IPS DF 6.9 (cell line): ENCODE results near the gene KIAA1671.

ENCODE experiments used
- DNase-seq: peaks from one replicate; pipeline ENCODE4 v3.0.0-alpha.2; 2013; ENCODE audit warnings: low read depth, low spot score
- H3K27ac ChIP-seq: one replicate; pipeline ENCODE4 v1.5.1; 2013; ENCODE audit warnings: low read length, control low read depth
- H3K27me3 ChIP-seq: 2 replicates; pipeline ENCODE4 v1.6.1; 2013; ENCODE audit warnings: mild to moderate bottlenecking, low read length; ENCODE audit not compliant: control insufficient read depth, insufficient read depth
- H3K36me3 ChIP-seq: 2 replicates; pipeline ENCODE4 v1.6.1; 2013; ENCODE audit warnings: low read length; ENCODE audit not compliant: control insufficient read depth, insufficient read depth
- H3K4me1 ChIP-seq: 2 replicates; pipeline ENCODE4 v1.6.1; 2013; ENCODE audit warnings: low read length; ENCODE audit not compliant: control insufficient read depth, insufficient read depth
- H3K4me3 ChIP-seq: 2 replicates; pipeline ENCODE4 v1.5.1; 2013; ENCODE audit warnings: mild to moderate bottlenecking, low read length
- H3K9me3 ChIP-seq: 2 replicates; pipeline ENCODE4 v1.6.1; 2013; ENCODE audit warnings: low read length, inconsistent platforms; ENCODE audit not compliant: control insufficient read depth, insufficient read depth
- WGBS: extraction: QIAGEN DNeasy Blood & Tissue Kit; methylation state at CpG from one replicate; pipeline ENCODE4 v1.1.7; 2013; ENCODE audit warnings: mixed read lengths, missing lambda C conversion rate; ENCODE audit not compliant: insufficient read length, insufficient coverage; 5-methylcytosine and 5-hydroxymethylcytosine counted together

Gene KIAA1671

DNA sequence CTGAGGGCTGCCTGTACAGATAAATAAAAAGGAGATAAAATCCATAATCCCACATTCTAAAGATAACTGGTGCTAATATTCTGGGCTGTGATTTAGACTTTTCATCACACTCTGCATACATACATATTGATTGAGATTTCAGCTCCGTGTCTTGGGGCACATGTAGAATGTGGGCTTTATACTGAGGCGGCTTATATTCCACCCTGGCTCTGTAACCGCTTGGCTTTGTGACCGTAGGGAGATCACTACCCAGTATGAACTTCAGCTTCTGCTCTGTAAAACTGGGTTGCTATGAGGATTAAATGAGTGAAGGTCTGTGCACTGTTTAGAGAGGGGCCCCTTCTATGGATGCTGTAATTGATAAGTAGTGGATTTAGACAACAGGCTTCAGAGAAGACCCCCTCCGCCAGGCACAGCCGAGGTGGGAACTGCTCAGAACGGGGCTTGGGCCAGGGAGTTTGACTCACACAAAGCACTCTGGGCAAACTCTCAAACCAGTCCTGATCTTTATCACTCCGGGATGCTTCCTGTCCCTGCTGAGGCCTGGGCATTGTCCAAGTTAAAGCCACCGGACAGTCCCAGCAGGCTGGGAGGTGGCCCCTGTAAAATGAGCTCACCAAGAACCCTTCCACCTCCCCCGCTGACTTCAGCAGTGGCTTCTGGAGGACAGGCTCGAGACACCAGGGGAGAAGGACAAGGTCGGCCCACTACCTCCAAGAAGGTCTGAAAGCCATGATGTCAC lies 17.2 kb downstream of the KIAA1671 start:
- Histone ChIP-seq H3K4me1 (peaks cover 7% of the 10 kb centered on the region), H3K27me3 (no peaks in the 10 kb centered on the region), H3K4me3 (no peak overlapping the region), H3K27ac (no peak overlapping the region), H3K9me3 (no peaks in the 10 kb centered on the region), H3K36me3 (no peaks in the 10 kb centered on the region)
- DNase-seq = no peak
- whole genome bisulfite sequencing = no CpG with 5 or more reads among the region's 12 CpGs

DNA sequence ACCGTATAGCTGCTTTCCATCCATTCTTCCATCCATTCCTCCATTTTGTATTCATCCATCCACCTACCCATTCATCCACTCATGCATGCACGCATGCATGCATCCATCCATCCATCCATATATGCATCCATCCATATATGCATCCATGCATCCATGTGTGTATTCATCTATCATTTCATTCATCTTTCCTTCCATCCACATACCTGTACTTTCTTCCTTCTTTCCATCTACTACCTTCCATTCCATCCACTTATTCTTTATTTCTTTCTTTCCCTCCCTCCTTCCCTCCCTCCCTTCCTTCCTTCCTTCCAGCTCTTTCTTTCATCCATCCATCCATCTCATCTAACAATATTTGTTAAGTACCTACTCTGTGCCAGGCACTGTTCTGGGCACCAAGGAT lies 19.9 kb downstream of the KIAA1671 start:
- no CpG with 5 or more reads among the region's 2 CpGs for WGBS
- Histone ChIP-seq H3K36me3 (no peaks in the 10 kb centered on the region), H3K27ac (no peak overlapping the region), H3K27me3 (no peaks in the 10 kb centered on the region), H3K9me3 (no peaks in the 10 kb centered on the region), H3K4me1 (peaks cover 14% of the 10 kb centered on the region), H3K4me3 (no peak overlapping the region)
- no peak for DNase-seq

DNA sequence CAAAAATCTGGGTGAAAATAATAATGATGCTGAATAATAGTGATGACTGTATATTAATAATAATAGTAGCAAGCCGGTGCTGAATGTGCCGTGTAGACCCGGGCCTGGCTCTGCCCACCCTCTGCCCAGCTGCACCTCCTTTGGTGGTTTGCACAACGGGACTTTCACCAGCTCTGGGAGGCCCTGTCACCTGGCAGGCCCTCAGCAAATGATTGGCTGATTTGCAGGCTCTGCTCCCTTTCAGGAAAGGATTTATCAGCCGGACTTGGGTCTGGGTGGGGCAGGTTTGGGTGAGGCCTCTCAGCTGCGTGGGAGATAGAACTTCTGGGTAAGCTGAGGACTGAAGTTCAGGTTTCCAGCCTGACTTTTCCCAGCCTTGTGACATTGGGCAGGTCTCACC lies 21.4 kb downstream of the KIAA1671 start:
- WGBS = no CpG with 5 or more reads among the region's 6 CpGs
- no peak overlapping the region for H3K27ac ChIP-seq
- DNase-seq = no peak
- H3K36me3 ChIP-seq = no peaks in the 10 kb centered on the region
- no peaks in the 10 kb centered on the region for H3K27me3 ChIP-seq
- H3K4me3 ChIP-seq = no peak overlapping the region
- H3K4me1 ChIP-seq = peaks cover 12% of the 10 kb centered on the region
- H3K9me3 ChIP-seq = no peaks in the 10 kb centered on the region

DNA sequence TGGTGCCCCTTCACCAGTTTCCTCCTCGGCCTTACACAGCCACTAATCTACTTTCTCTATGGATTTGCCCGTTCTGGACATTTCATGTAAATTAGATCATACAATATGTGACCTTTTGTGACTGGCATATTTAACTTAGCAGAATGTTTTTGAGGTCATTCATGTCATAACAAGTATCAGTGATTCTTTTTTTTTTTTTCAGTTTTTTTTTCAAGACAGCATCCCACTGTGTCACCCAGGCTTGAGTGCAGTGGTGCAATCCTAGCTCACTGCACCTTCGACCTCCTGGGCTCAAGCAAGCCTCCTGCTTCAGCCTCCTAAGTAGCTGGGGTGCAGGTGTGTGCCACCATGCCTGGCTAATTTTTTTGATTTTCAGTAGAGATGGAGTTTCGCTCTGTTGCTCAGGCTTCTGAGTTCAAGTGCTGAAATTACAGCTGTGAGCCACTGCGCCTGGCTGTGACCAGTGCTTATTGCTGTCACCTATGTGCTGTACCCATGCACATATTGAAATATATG lies 22.7 kb downstream of the KIAA1671 start:
- no peak for DNase-seq
- no peak overlapping the region for H3K27ac ChIP-seq
- no peaks in the 10 kb centered on the region for H3K27me3 ChIP-seq
- peaks cover 8% of the 10 kb centered on the region; the same call in 1 of the 2 replicates for H3K4me1 ChIP-seq
- H3K36me3 ChIP-seq = no peaks in the 10 kb centered on the region
- no peak overlapping the region for H3K4me3 ChIP-seq
- WGBS = no CpG with 5 or more reads among the region's 5 CpGs
- H3K9me3 ChIP-seq = no peaks in the 10 kb centered on the region

DNA sequence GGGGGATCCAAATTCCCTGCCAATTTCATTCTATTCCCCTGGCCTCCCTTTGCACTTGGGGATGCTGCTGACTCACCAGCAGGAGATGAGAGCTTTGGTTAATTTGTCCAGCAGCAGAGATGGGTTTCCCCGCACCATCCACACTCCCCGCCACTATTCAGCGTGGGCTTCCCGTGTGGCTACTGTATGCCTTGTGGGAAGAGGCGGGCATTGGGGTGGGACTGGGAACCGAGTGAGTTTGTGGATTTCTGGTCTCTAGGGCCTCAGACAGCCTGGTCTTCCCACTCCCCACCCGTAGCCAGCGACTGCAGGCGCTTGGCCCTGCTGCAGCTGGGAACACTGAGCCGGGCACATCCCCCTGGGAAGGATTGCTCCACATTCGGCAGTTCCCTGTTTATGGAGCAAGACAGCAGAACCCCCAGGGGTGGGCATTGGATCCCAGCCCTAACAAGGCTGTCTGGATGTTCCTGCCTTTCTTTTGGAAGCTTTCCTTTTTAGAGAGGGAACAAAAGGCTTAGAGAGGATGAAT lies 23.4 kb downstream of the KIAA1671 start:
- Histone ChIP-seq H3K4me1 (peaks cover 8% of the 10 kb centered on the region; the same call in 1 of the 2 replicates), H3K27me3 (no peaks in the 10 kb centered on the region), H3K4me3 (no peak overlapping the region), H3K36me3 (no peaks in the 10 kb centered on the region), H3K9me3 (no peaks in the 10 kb centered on the region), H3K27ac (no peak overlapping the region)
- no peak for DNase-seq
- WGBS = no CpG with 5 or more reads among the region's 11 CpGs

DNA sequence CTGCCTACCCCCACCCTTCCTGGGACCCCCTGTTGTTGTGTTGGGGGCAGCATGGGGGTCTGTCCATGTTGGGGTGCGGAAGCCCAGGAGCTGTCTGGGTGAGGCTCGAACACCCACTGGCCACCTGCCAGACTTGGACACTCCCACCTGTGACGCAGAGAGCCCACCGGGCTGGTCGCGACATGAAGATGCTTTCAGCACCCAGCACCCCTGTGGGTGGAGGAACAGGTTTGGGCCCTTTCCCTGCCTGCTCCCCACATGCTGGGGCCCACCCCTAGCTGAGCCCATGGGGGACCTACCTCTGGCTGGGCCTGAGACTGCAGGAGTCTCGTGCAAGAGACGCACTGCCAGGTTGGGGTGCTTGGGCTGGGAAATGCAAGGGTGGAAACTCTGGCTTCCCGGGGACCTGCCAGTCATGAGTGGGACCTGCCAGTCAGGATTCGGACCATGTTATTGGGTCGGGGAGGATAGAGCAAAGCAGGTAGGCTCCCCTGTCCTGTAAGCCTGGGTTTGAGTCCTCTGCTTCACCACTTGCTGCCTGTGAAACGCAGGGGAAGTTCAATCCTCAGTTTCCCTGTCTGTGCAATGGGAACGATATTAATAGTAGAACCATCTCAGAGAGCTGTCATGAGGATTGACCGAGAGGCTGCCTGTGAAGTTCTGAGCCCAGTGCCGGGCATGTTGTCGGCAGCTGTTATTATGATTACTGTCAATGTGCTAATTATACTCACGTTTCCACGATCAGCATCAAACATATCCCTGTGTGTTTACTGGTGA lies 24.1 kb downstream of the KIAA1671 start:
- no peak overlapping the region for H3K27ac ChIP-seq
- no peaks in the 10 kb centered on the region for H3K36me3 ChIP-seq
- no peaks in the 10 kb centered on the region for H3K27me3 ChIP-seq
- DNase-seq = no peak
- WGBS = no CpG with 5 or more reads among the region's 18 CpGs
- no peak overlapping the region for H3K4me3 ChIP-seq
- H3K4me1 ChIP-seq = peaks cover 8% of the 10 kb centered on the region; the same call in 1 of the 2 replicates
- no peaks in the 10 kb centered on the region for H3K9me3 ChIP-seq

DNA sequence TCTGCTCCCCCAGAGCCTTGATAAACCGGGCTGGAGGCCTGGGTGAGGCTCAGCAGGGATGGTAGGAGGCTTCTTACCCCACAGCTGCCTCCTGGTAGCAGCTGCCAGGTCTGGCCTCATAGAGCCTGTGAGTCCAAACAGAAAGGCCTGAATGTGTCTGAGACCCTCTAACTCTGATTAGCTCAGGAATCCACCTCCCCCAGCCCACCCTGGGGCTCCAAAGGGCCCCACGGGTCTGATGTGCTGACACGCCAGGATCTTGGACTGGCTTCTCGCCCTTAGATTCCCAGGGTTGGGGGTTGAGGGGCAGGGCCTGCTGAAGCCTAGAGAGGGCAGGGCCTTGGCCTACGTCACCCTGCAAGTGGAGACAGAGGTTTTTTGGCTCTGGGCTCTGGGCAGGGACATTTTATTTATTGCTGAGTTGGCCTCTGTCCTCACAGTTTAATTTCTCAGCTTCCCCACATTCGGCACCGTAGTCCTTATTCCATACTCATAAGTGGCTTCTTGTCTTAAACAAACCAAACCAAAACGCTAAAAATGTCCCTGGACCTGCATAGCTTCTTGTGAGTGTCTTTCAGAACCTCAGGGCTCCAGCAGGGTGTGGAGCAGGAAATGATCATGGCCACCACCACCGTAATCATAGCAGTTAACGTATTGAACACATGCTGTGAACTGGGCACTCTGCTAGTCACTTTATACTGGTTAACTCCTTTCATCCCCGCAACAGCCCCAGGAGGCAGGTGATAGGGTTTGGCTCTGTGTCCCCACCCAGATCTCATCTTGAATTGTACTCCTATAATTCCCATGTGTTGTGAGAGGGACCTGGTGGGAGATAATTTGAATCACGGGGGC lies 25.1 kb downstream of the KIAA1671 start:
- Histone ChIP-seq H3K4me1 (peaks cover 8% of the 10 kb centered on the region; the same call in 1 of the 2 replicates), H3K27ac (no peak overlapping the region), H3K36me3 (no peaks in the 10 kb centered on the region), H3K27me3 (no peaks in the 10 kb centered on the region), H3K9me3 (no peaks in the 10 kb centered on the region), H3K4me3 (no peak overlapping the region)
- no CpG with 5 or more reads among the region's 12 CpGs for WGBS
- no peak for DNase-seq

DNA sequence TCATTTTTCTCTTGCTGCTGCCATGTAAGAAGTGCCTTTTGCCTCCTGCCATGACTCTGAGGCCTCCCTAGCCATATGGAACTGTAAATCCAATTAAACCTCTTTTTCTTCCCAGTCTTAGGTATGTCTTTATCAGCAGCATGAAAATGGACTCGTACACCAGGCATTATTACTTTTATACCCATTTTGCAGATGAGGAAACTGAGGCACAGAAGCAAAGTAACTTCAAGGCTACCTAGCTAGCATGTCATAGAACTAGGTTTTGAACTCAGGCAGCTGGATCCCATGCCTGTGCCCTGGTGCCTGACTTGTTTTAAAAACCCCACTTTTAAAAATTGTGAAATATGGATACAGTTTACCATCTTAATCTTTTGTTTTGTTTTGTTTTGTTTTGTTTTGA lies 25.8 kb downstream of the KIAA1671 start:
- Histone ChIP-seq H3K27me3 (no peaks in the 10 kb centered on the region), H3K4me1 (peaks cover 8% of the 10 kb centered on the region; the same call in 1 of the 2 replicates), H3K36me3 (no peaks in the 10 kb centered on the region), H3K27ac (no peak overlapping the region), H3K9me3 (no peaks in the 10 kb centered on the region), H3K4me3 (no peak overlapping the region)
- WGBS = no CpG with 5 or more reads among the region's 1 CpG
- DNase-seq = no peak

DNA sequence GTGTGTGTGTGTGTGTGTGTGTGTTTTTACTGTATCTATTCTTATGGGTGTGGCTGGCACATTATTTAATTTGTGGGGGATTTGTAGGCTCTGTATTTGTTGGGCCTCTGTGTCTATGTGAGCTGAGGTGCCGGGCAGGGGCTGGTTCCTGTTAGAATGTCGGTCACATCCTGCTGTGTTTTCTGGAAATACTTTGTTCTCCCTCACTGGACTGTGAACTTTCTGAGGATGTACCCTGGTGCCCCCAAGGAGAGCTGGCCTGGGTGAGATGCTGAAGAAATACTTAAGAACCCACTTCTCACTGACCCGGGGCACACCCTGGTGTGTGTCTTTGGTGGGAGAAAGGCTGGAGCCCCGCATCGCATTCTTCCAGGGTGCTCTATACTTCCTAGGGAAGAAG lies 28.6 kb downstream of the KIAA1671 start:
- whole genome bisulfite sequencing = no CpG with 5 or more reads among the region's 5 CpGs
- H3K36me3 ChIP-seq = no peaks in the 10 kb centered on the region
- H3K27ac ChIP-seq = no peak overlapping the region
- no peaks in the 10 kb centered on the region for H3K27me3 ChIP-seq
- H3K4me3 ChIP-seq = no peak overlapping the region
- H3K4me1 ChIP-seq = peaks cover 8% of the 10 kb centered on the region; the same call in 1 of the 2 replicates
- DNase-seq = no peak
- no peaks in the 10 kb centered on the region for H3K9me3 ChIP-seq

DNA sequence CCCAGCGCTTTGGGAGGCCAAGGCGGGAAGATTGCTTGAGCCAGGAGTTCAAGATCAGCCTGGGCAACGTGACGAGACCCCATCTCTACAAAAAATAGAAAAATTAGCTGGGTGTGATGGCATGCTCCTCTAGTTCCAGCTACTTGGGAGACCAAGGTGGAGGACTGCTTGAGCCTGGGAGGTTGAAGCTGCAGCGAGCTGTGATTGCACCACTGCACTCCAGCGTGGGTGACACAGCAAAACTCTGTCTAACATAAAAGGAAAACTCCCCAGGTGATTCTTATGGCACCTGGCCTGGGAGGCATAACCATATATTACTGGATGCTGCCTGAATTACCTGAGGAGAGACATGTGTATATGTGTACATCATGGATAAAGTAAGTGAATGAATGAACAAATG lies 29.1 kb downstream of the KIAA1671 start:
- Histone ChIP-seq H3K27ac (no peak overlapping the region), H3K9me3 (no peaks in the 10 kb centered on the region), H3K36me3 (no peaks in the 10 kb centered on the region), H3K4me1 (peaks cover 5% of the 10 kb centered on the region; the same call in 1 of the 2 replicates), H3K27me3 (no peaks in the 10 kb centered on the region), H3K4me3 (no peak overlapping the region)
- no CpG with 5 or more reads among the region's 6 CpGs for WGBS
- DNase-seq = no peak
